Type B pancreatic cell (in vitro differentiated cells): ENCODE results near the gene FALEC. TPM values are rescaled to one million over a fixed set of nuclear protein-coding genes. Genes with fewer than 3 reads are reported as not detected.
A peak's percentile ranks its signal among the peaks of the same experiment; 100 is the strongest.
"Not testable (repeated sequence)": the region's sequence is repeated elsewhere in the genome, so short reads cannot be mapped to it uniquely, and the experiment has no call there.

Experiments used
- DNase-seq: peaks from one replicate; pipeline ENCODE4 v3.0.0; 2021; ENCODE audit warnings: mixed read lengths; ENCODE audit not compliant: unreplicated experiment; ENCODE audit errors: extremely low spot score
- H3K27ac Mint-ChIP-seq: 2 replicates; pipeline ENCODE4 v1.8.0; 2021; ENCODE audit warnings: mild to moderate bottlenecking, mixed read lengths
- H3K27me3 Mint-ChIP-seq: 2 replicates; pipeline ENCODE4 v1.8.0; 2021; ENCODE audit warnings: mixed read lengths
- H3K36me3 Mint-ChIP-seq: 2 replicates; pipeline ENCODE4 v1.8.0; 2021; ENCODE audit warnings: mixed read lengths
- H3K4me1 Mint-ChIP-seq: one replicate; pipeline ENCODE4 v1.8.0; 2021; ENCODE audit warnings: mixed read lengths; ENCODE audit not compliant: unreplicated experiment
- H3K4me3 Mint-ChIP-seq: 2 replicates; pipeline ENCODE4 v1.8.0; 2021; ENCODE audit warnings: mild to moderate bottlenecking, mixed read lengths
- H3K9me3 Mint-ChIP-seq: 2 replicates; pipeline ENCODE4 v1.8.0; 2021; ENCODE audit warnings: mixed read lengths
- microRNA-seq: library from miRNA; unstranded; fragments of <30 nt; microRNA quantifications from one replicate; pipeline ENCODE4, GENCODE V29; 2020
- total RNA-seq: library from RNA; stranded (reverse); gene quantifications from 2 replicates; pipeline ENCODE4 v1.2.1, GENCODE V29; 2021; ENCODE audit warnings: low replicate concordance
- TF ChIP-seq, protein P1 (sequence below): fragments of 200-600 bp; sonication (generic); conservative IDR thresholded peaks from 2 replicates; pipeline ENCODE4 v1.5.0; 2021; ENCODE audit warnings: antibody characterized with exemption, mild to moderate bottlenecking

Gene FALEC
- total RNA-seq, 1 donor from 2014 or later = 0.80 TPM

DNA sequence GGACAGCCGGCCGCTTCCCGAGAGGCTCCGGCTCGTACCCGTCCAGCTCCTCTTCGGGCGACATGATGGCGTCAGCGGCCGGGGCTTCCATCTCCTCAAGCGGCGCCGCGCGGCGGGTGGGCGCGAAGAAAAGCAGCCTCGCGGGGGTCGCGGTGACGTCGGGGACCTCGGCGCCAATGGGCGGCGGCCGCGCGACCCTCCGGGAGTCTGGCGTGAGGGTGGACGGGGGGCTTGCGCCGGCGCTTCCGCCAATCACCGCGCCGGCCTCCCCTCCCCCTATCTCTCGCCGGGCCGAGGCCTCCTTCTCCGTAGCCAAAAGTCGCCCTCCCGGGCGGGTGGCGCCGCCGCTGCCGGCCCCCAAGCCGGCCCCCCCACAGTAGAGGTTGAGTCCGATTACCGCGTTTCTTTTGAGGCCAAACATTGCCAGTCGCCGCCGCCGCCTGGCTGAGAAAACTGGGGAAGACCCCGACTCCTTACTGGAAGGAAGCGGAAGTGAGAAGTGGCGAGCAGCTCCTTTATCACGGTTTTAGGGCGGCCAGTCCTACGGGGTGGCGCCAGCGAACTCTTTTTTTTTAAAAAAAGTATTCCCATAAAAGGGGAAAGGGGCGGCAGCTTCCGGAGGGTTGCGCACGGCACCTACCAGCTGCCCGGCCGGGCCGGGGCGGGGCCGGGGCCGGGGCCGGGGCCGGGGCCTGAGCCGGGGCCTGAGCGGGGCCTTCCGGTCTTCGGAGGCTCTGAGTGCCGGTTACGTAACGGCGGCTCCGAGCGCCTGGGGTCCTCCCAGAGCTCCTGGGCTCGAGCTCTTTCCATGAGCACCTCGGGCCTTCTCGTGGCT is 63.8 kb downstream of the FALEC start, which contains the start of gene MCL1:
Gene MCL1 (minus strand): TSS at position 501 of the 835 bp plus-strand sequence. CDS start 80 bp downstream, at position 421.
- Mint-ChIP-seq H3K27ac (peak within 1 kb of the TSS; percentile 93), H3K36me3 (peaks cover 44% of the 10 kb centered on the region), H3K4me1 (peaks cover 33% of the 10 kb centered on the region), H3K9me3 (no peaks in the 10 kb centered on the region), H3K27me3 (no peaks in the 10 kb centered on the region), H3K4me3 (peak within 1 kb of the TSS; percentile 94)
- TF ChIP-seq, protein P1, sequence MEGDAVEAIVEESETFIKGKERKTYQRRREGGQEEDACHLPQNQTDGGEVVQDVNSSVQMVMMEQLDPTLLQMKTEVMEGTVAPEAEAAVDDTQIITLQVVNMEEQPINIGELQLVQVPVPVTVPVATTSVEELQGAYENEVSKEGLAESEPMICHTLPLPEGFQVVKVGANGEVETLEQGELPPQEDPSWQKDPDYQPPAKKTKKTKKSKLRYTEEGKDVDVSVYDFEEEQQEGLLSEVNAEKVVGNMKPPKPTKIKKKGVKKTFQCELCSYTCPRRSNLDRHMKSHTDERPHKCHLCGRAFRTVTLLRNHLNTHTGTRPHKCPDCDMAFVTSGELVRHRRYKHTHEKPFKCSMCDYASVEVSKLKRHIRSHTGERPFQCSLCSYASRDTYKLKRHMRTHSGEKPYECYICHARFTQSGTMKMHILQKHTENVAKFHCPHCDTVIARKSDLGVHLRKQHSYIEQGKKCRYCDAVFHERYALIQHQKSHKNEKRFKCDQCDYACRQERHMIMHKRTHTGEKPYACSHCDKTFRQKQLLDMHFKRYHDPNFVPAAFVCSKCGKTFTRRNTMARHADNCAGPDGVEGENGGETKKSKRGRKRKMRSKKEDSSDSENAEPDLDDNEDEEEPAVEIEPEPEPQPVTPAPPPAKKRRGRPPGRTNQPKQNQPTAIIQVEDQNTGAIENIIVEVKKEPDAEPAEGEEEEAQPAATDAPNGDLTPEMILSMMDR = no peak
- peak; percentile 95 for DNase-seq

DNA sequence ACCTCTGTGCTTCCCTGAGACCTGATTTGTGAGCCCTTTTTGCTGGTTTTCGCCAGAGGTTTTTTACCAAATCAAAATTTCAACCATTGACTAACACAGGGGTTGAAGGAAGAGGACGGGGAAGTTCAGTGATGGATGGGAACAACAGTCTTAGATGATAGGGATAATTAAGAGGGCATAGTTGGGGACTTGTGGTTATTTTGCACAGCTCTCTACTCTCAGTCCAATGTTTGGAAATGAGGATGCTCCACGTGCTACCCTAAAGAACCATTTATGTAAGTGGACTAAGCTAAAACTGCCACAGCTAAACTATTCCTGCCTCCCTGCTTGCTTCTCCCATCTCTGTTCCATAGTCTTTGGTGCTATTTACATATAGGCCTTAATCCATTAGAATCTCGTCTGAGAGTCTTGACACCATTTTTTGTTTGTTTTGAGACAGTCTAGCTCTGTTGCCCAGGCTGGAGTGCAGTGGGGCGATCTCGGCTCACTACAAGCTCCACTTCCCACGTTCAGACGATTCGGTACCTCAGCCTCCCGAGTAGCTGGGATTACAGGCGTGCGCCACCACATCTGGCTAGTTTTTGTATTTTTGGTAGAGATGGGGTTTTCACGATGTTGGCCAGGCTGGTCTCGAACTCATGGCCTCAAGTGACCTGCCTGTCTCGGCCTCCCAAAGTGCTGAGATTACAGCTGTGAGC is 64.5 kb downstream of the FALEC start:
- TF ChIP-seq, protein P1 = no peak
- DNase-seq = no peak
- H3K27me3 Mint-ChIP-seq = no peaks in the 10 kb centered on the region
- H3K4me3 Mint-ChIP-seq = peak overlapping the region; percentile 90
- H3K36me3 Mint-ChIP-seq = peaks cover 36% of the 10 kb centered on the region
- peak overlapping the region; percentile 93 for H3K27ac Mint-ChIP-seq
- peaks cover 26% of the 10 kb centered on the region for H3K4me1 Mint-ChIP-seq
- H3K9me3 Mint-ChIP-seq = no peaks in the 10 kb centered on the region

DNA sequence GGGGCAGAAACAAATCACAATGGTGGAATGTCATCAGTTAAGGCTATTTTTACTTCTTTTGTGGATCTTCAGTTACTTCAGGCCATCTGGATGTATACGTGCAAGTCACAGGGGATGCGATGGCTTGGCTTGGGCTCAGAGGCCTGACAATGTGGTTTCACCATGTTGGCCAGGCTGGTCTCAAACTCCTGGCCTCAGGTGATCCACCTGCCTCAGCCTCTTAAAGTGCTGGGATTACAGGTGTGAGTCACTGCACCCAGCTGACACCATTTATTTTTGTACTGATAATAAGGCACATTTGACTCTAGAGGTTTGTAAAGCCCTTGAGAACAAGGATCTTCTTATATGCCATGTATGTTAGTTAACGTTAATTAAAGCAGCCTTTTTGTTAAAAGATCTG is 65.4 kb downstream of the FALEC start:
- not testable (repeated sequence) for H3K27me3 Mint-ChIP-seq, DNase-seq, H3K9me3 Mint-ChIP-seq
- peak overlapping the region; percentile 93 for H3K27ac Mint-ChIP-seq
- peaks cover 17% of the 10 kb centered on the region for H3K4me1 Mint-ChIP-seq
- H3K4me3 Mint-ChIP-seq = peak overlapping the region; percentile 90
- peaks cover 28% of the 10 kb centered on the region for H3K36me3 Mint-ChIP-seq

DNA sequence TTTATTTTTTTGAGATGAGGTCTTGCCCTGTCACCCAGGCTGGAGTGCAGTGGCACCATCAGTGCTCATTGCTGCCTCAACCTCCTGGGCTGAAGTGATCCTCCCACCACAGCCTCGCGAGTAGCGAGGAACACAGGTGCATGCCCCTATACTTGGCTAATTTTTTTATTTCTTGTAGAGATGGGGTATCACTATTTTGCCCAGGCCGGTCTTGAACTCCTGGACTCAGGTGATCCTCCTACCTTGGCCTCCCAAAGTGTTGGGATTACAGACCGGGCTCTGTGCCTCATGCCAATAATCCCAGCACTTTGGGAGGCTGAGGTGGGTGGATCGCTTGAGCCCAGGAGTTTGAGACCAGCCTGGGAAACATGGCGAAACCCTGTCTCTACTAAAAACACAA is 65.9 kb downstream of the FALEC start:
- not testable (repeated sequence) for H3K27me3 Mint-ChIP-seq, H3K4me3 Mint-ChIP-seq, DNase-seq, H3K27ac Mint-ChIP-seq, H3K9me3 Mint-ChIP-seq
- H3K4me1 Mint-ChIP-seq = peaks cover 13% of the 10 kb centered on the region
- H3K36me3 Mint-ChIP-seq = peaks cover 25% of the 10 kb centered on the region

DNA sequence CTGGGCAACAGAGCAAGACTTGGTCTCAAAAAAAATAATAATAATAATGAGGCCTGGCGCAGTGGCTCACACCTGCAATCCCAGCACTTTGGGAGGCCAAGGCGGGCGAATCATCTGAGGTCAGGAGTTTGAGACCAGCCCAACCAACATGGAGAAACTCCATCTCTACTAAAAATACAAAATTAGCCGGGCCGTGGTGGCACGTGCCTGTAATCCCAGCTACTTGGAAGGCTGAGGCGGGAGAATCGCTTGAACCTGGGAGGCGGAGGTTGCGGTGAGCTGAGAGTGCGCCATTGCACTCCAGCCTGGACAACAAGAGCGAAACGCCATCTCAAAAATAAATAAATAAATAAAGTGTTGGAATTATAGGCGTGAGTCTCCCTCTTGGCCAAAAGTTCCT is 66.4 kb downstream of the FALEC start:
- H3K4me1 Mint-ChIP-seq, H3K27me3 Mint-ChIP-seq, H3K9me3 Mint-ChIP-seq, H3K27ac Mint-ChIP-seq, DNase-seq, H3K4me3 Mint-ChIP-seq: not testable (repeated sequence)
- peaks cover 21% of the 10 kb centered on the region for H3K36me3 Mint-ChIP-seq

DNA sequence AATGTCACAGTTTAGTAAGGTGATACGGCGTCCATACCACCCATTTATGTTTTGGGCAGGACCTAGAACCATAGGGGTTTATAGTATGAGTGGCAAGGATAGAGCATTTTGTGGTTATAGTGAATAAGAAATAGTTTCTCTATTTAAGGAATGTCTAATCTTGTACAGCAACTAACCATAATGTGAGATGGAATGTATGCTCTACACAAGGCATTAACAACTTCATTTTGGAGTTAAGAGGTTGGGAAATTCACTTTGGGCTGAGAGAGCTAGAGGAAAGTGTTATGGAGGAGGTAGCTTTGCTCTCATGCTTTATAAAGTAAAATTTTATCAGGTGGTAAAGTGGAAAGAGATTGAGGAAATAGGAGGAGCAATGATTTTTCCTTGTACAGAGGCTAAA is 66.8 kb downstream of the FALEC start:
- Mint-ChIP-seq H3K9me3 (no peaks in the 10 kb centered on the region), H3K36me3 (peaks cover 17% of the 10 kb centered on the region), H3K4me3 (no peak overlapping the region), H3K27me3 (no peaks in the 10 kb centered on the region), H3K27ac (no peak overlapping the region), H3K4me1 (peaks cover 6% of the 10 kb centered on the region)
- no peak for DNase-seq
- TF ChIP-seq, protein P1 = no peak

Small RNAs within 50 kb of the gene (microRNA-seq; reads per million reads assigned to microRNA genes)
- gene MIR4257 = not detected
- not detected for gene MIR6878

Other genes starting within 250 kb of the FALEC start
- 148 and 174 TPM in 2 replicates for gene APH1A, start 246.7 kb upstream of the FALEC start, total RNA-seq
- 3.8 and 29.6 TPM in 2 replicates for gene C1orf54, start 243.0 kb upstream of the FALEC start, total RNA-seq
- 1.4 and 5.1 TPM in 2 replicates for gene CIART, start 233.2 kb upstream of the FALEC start, total RNA-seq
- 81.7 and 84.4 TPM in 2 replicates for gene MRPS21, start 221.9 kb upstream of the FALEC start, total RNA-seq
- gene PRPF3, start 194.2 kb upstream of the FALEC start, total RNA-seq = 52.5 and 70.2 TPM in 2 replicates
- gene RPRD2, start 151.6 kb upstream of the FALEC start, total RNA-seq = 30.9 and 37.8 TPM in 2 replicates
- 30.2 and 36.6 TPM in 2 replicates for gene TARS2, start 28.3 kb upstream of the FALEC start, total RNA-seq
- 31.5 and 33.8 TPM in 2 replicates for gene ECM1, start 7.6 kb upstream of the FALEC start, total RNA-seq
- 12.5 and 24.6 TPM in 2 replicates for gene ADAMTSL4, start 33.7 kb downstream of the FALEC start, total RNA-seq
- gene MCL1, start 63.9 kb downstream of the FALEC start, total RNA-seq = 187 and 280 TPM in 2 replicates
- gene ENSA, start 113.9 kb downstream of the FALEC start, total RNA-seq = 153 and 185 TPM in 2 replicates
- 30.9 and 40.5 TPM in 2 replicates for gene GOLPH3L, start 181.4 kb downstream of the FALEC start, total RNA-seq
- not detected in 2 replicates for gene HORMAD1, start 205.1 kb downstream of the FALEC start, total RNA-seq